Liver (tissue), 9 donors: ENCODE data around the gene TRERF1. TPM values are rescaled to one million over a fixed set of nuclear protein-coding genes. Genes with fewer than 3 reads are reported as not detected.

Experiments
- DNase-seq: peaks from one replicate; pipeline ENCODE4 v3.0.0-alpha.2; 2017; ENCODE audit warnings: low spot score
- H3K27ac ChIP-seq, 2 donors: one replicate each; pipeline ENCODE4 v1.7.0; 2013; ENCODE audit warnings: inconsistent platforms in 2 of 2, low read length in 2 of 2, control low read depth in 1 of 2, low read depth in 1 of 2, mild to moderate bottlenecking in 1 of 2
- H3K27me3 ChIP-seq, 4 donors: one replicate each; pipeline versions ENCODE4 v1.6.1 to v1.7.0; 2013; ENCODE audit warnings: low read length in 3 of 4, inconsistent platforms in 1 of 4, mild to moderate bottlenecking in 1 of 4, moderate library complexity in 1 of 4; ENCODE audit not compliant: control insufficient read depth in 4 of 4, insufficient read depth in 4 of 4
- H3K36me3 ChIP-seq, 4 donors: one replicate each; pipeline versions ENCODE4 v1.6.1 to v1.7.0; 2013; ENCODE audit warnings: low read length in 3 of 4, mild to moderate bottlenecking in 3 of 4, low read depth in 1 of 4, moderate library complexity in 1 of 4; ENCODE audit not compliant: control insufficient read depth in 4 of 4, insufficient read depth in 3 of 4
- H3K4me1 ChIP-seq, 4 donors: one replicate each; pipeline versions ENCODE4 v1.6.1 to v1.7.0; 2013; ENCODE audit warnings: low read length in 3 of 4, mild to moderate bottlenecking in 3 of 4, moderate library complexity in 1 of 4; ENCODE audit not compliant: control insufficient read depth in 4 of 4, insufficient read depth in 4 of 4
- H3K4me3 ChIP-seq, 3 donors: one replicate each; pipeline versions ENCODE4 v1.6.1 to v1.7.0; 2013; ENCODE audit warnings: low read length in 3 of 3, control low read depth in 1 of 3, low read depth in 1 of 3, mild to moderate bottlenecking in 1 of 3
- H3K9ac ChIP-seq, 2 donors: one replicate each; pipeline ENCODE4 v1.7.0; 2013; ENCODE audit warnings: low read length in 2 of 2, mild to moderate bottlenecking in 2 of 2, moderate library complexity in 2 of 2, control low read depth in 1 of 2, low read depth in 1 of 2
- H3K9me3 ChIP-seq, 4 donors: one replicate each; pipeline versions ENCODE4 v1.6.1 to v1.7.0; 2013; ENCODE audit warnings: low read length in 3 of 4; ENCODE audit not compliant: control insufficient read depth in 4 of 4
- CTCF ChIP-seq: fragments of 150-350 bp; IDR thresholded peaks from 2 replicates; pipeline ENCODE4 v1.5.1; 2017; ENCODE audit warnings: improper control_type of control experiment, low read depth, low read length; ENCODE audit not compliant: missing input control
- EGR1 ChIP-seq, 2 donors: IDR thresholded peaks; 2 replicates each; pipeline ENCODE4 v1.6.1; 2016 to 2018; ENCODE audit warnings: antibody characterized with exemption in 2 of 2, low read depth in 2 of 2
- FOXA1 ChIP-seq: IDR thresholded peaks from 2 replicates; pipeline ENCODE4 v1.6.1; 2016; ENCODE audit warnings: antibody characterized with exemption
- FOXA2 ChIP-seq: IDR thresholded peaks from 2 replicates; pipeline ENCODE4 v1.6.1; 2016; ENCODE audit warnings: antibody characterized with exemption
- GABPA ChIP-seq, 2 donors: IDR thresholded peaks in 1 of 2; conservative IDR thresholded peaks in 1 of 2; 2 replicates each; pipeline ENCODE4 v1.6.1; 2016; ENCODE audit warnings: antibody characterized with exemption in 2 of 2, mild to moderate bottlenecking in 1 of 2, moderate library complexity in 1 of 2
- HNF4G ChIP-seq: IDR thresholded peaks from 2 replicates; pipeline ENCODE4 v1.6.1; 2016; ENCODE audit warnings: antibody characterized with exemption
- RAD21 ChIP-seq, 2 donors: IDR thresholded peaks; 2 replicates each; pipeline ENCODE4 v1.6.1; 2016; ENCODE audit warnings: antibody characterized with exemption in 2 of 2, mild to moderate bottlenecking in 2 of 2
- REST ChIP-seq: IDR thresholded peaks from 2 replicates; pipeline ENCODE4 v1.6.1; 2016; ENCODE audit warnings: antibody characterized with exemption, mild to moderate bottlenecking
- SP1 ChIP-seq: IDR thresholded peaks from 2 replicates; pipeline ENCODE4 v1.6.1; 2018; ENCODE audit warnings: antibody characterized with exemption, mild to moderate bottlenecking
- TAF1 ChIP-seq: conservative IDR thresholded peaks from 2 replicates; pipeline ENCODE4 v1.6.1; 2016; ENCODE audit warnings: antibody characterized with exemption, mild to moderate bottlenecking
- WGBS: extraction: QIAGEN DNeasy Blood & Tissue Kit; methylation state at CpG from one replicate; pipeline ENCODE4 v1.1.7; 2013; 5-methylcytosine and 5-hydroxymethylcytosine counted together
- polyA plus RNA-seq, 2 donors: library from polyadenylated mRNA; stranded (reverse) in 1 of 2; unstranded in 1 of 2; fragments of 200-250 nt in 1 of 2; fragments of >200 nt in 1 of 2; fragmentation: Nextera tagmentation in 1 of 2; extraction: Ambion mirVana in 1 of 2; gene quantifications; one replicate each; pipeline versions ENCODE4 v1.2.1 to v1.2.3, GENCODE V29; 2013 to 2015
- total RNA-seq, 2 donors: library from RNA; depleted of rRNA; stranded (reverse); fragments of >200 nt; gene quantifications; one replicate each; pipeline ENCODE4 v1.2.3, GENCODE V29; 2014
- TF ChIP-seq, protein P1 (sequence below): IDR thresholded peaks from 2 replicates; pipeline ENCODE4 v1.6.1; 2016; ENCODE audit warnings: antibody characterized with exemption
- TF ChIP-seq, protein P2 (sequence below): IDR thresholded peaks from 2 replicates; pipeline ENCODE4 v1.6.1; 2016; ENCODE audit warnings: antibody characterized with exemption
- donor health status: healthy.
- donor health status: healthy.
- donor health status: healthy.
- donor health status: healthy.
- donor health status: healthy.

Gene TRERF1
- total and polyA plus RNA-seq, 4 donors: 0.33 to 1.3 (median 0.68) TPM

GRCh38 chr6:42190554-42191183, 261.1 kb downstream of the TRERF1 start:
- Histone ChIP-seq H3K4me3 (no peak overlapping the region), H3K9ac (no peak overlapping the region), H3K9me3 (no peaks in the 10 kb centered on the region), H3K27ac (no peak overlapping the region), H3K27me3 (no peaks in the 10 kb centered on the region), H3K4me1 (no peaks in the 10 kb centered on the region), H3K36me3 (no peaks in the 10 kb centered on the region)
- no peak for TF ChIP-seq HNF4G
- no peak for TF ChIP-seq REST
- no peak for TF ChIP-seq RAD21 (IDR thresholded peaks at IDR 0.05)
- DNase-seq: no peak
- WGBS: 85% methylated on average over 5 of the region's 5 CpGs

GRCh38 chr6:42188406-42188805, 263.3 kb downstream of the TRERF1 start:
- Histone ChIP-seq H3K27me3 (no peaks in the 10 kb centered on the region), H3K27ac (no peak overlapping the region), H3K9ac (no peak overlapping the region), H3K4me1 (no peaks in the 10 kb centered on the region), H3K9me3 (no peaks in the 10 kb centered on the region), H3K36me3 (no peaks in the 10 kb centered on the region), H3K4me3 (no peak overlapping the region)
- TF ChIP-seq CTCF: no peak
- TF ChIP-seq EGR1 (IDR thresholded peaks at IDR 0.05; ENCODE audit: low read depth in 2 of 2): no peak
- TF ChIP-seq REST: no peak
- no peak for TF ChIP-seq SP1
- TF ChIP-seq FOXA2: no peak
- no peak for DNase-seq
- 81% methylated on average over 6 of the region's 6 CpGs for WGBS

DNA sequence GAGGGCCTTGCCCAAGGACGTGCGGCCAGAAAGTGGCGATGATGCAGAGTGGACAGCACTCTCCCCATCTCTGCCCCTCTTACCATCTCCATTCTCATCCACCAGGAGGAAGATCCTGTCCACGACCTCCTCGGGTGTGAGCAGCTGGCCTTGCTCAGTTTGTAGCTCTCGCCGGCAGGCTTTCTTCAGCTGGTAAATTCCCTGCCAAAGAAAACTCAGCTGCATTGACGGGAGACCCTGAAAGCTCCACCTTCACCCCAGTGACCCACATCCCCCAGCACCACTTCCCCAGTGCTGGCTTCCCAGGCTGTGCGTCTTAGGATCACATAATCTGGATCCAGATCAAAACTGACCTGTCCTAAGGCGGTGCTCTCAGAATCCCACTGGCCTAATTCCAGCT, 266.1 kb downstream of the TRERF1 start:
- no peak overlapping the region for H3K27ac ChIP-seq
- 79% methylated on average over 10 of the region's 10 CpGs for WGBS
- no peaks in the 10 kb centered on the region for H3K27me3 ChIP-seq
- H3K9ac ChIP-seq: no peak overlapping the region
- no peaks in the 10 kb centered on the region for H3K4me1 ChIP-seq
- H3K9me3 ChIP-seq: no peaks in the 10 kb centered on the region
- H3K4me3 ChIP-seq: no peak overlapping the region
- DNase-seq: no peak
- H3K36me3 ChIP-seq: no peaks in the 10 kb centered on the region
- TF ChIP-seq SP1: no peak
- no peak for TF ChIP-seq GABPA (IDR thresholded peaks at IDR 0.05 in 1 of 2, conservative IDR thresholded peaks at IDR 0.05 in 1 of 2)
- no peak for TF ChIP-seq FOXA1
- TF ChIP-seq, protein P1, sequence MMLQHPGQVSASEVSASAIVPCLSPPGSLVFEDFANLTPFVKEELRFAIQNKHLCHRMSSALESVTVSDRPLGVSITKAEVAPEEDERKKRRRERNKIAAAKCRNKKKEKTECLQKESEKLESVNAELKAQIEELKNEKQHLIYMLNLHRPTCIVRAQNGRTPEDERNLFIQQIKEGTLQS: no peak
- TF ChIP-seq EGR1 (IDR thresholded peaks at IDR 0.05; ENCODE audit: low read depth in 2 of 2): no peak
- TF ChIP-seq TAF1: no peak
- TF ChIP-seq REST: no peak
- TF ChIP-seq, protein P2, sequence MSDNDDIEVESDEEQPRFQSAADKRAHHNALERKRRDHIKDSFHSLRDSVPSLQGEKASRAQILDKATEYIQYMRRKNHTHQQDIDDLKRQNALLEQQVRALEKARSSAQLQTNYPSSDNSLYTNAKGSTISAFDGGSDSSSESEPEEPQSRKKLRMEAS: no peak
